Psoas muscle (tissue), 8 donors: Measurements from ENCODE around the gene CLECL1. TPM values are rescaled to one million over a fixed set of nuclear protein-coding genes. Genes with fewer than 3 reads are reported as not detected.

Experiments used
- ATAC-seq, 4 donors: fragments of 200-7000 bp; cut with Tn5 transposase; one replicate each; pipeline ENCODE4 v1.9.1; 2020; ENCODE audit warnings: moderate library complexity in 3 of 4, mild to moderate bottlenecking in 2 of 4
- DNase-seq, 2 donors: peaks; one replicate each; pipeline ENCODE4 v3.0.0-alpha.2; 2020
- H3K27ac ChIP-seq: fragments of 200-600 bp; one replicate; pipeline ENCODE4 v1.8.0; 2022
- H3K27me3 ChIP-seq, 3 donors: fragments of 200-600 bp in 1 of 3; one replicate each; pipeline versions ENCODE4 v1.6.1 to v1.8.0; 2013 to 2022; ENCODE audit warnings: low read length in 2 of 3, mild to moderate bottlenecking in 2 of 3, moderate library complexity in 1 of 3; ENCODE audit not compliant: insufficient read depth in 3 of 3
- H3K36me3 ChIP-seq, 2 donors: fragments of 200-600 bp in 1 of 2; one replicate each; pipeline versions ENCODE4 v1.6.1 to v1.8.0; 2013 to 2022; ENCODE audit warnings: low read depth in 1 of 2, mild to moderate bottlenecking in 1 of 2, moderate library complexity in 1 of 2; ENCODE audit not compliant: insufficient read depth in 1 of 2
- H3K4me1 ChIP-seq: fragments of 200-600 bp; one replicate; pipeline ENCODE4 v1.8.0; 2022
- H3K4me3 ChIP-seq: fragments of 200-600 bp; one replicate; pipeline ENCODE4 v1.8.0; 2022; ENCODE audit warnings: mild to moderate bottlenecking
- H3K9me3 ChIP-seq: fragments of 200-600 bp; one replicate; pipeline ENCODE4 v1.8.0; 2022
- CTCF ChIP-seq: fragments of 200-600 bp; IDR thresholded peaks from one replicate; pipeline ENCODE4 v1.8.0; 2022; ENCODE audit warnings: antibody characterized with exemption
- WGBS, 3 donors: extraction: QIAGEN DNeasy Blood & Tissue Kit; methylation state at CpG; one replicate each; pipeline versions ENCODE4 v1.1.6 to v1.1.7; 2013; 5-methylcytosine and 5-hydroxymethylcytosine counted together
- intact Hi-C, 2 donors: fragments of 100-400 bp; cut with DNase I; formaldehyde crosslinking; loops; one replicate each; pipeline versions ENCODE4 v1.11.0 to v1.14.2; 2022
- polyA plus RNA-seq, 3 donors: library from polyadenylated mRNA; stranded (reverse); fragments of 200-250 nt; gene quantifications; one replicate each; pipeline ENCODE4 v1.2.3, GENCODE V29; 2013
- total RNA-seq, 4 donors: library from RNA; stranded (reverse); fragmentation: NEBNext Ultra II Directional in 2 of 4; extraction: Animal tissue kit (Norgen Biotek cat#: 25700) in 2 of 4; gene quantifications; one replicate each; pipeline versions ENCODE4 v1.2.1 to v1.2.4, GENCODE V29; 2021 to 2023
- donor health status: healthy with polysubstance abuse.
- donor health status: DM: no; HTN: no; CAD: no; lungs with moderate emphysema.
- donor health status: Bipolar disorder and iron deficiency.
- donor health status: healthy.
- donor health status: DM: yes; HTN: yes; CAD: no.
- donor health status: DM: no; HTN: no; CAD: no.
- donor health status: DM: no; HTN: no; CAD: no.
- donor health status: DM: yes; HTN: yes; CAD: no.

CLECL1 gene
- total and polyA plus RNA-seq, 7 donors: 0.10 to 0.42 (median 0.28) TPM; not detected in 4

- 65 to 81% (median 78%) methylated on average over 2 of the region's 2 CpGs for WGBS, 3 donors
- ATAC-seq (no peak), DNase-seq (no peak)
- Histone ChIP-seq H3K27me3 (no peaks in the 10 kb centered on the region), H3K9me3 (no peaks in the 10 kb centered on the region), H3K27ac (no peak overlapping the region), H3K36me3 (no peaks in the 10 kb centered on the region), H3K4me3 (no peak overlapping the region), H3K4me1 (no peaks in the 10 kb centered on the region)
- TF ChIP-seq CTCF: no peak
- intact Hi-C loops: no loop called here
Observed at GRCh38 chr12:9773216-9773877, 40.5 kb upstream of the CLECL1 start.

- no peak for TF ChIP-seq CTCF
- Histone ChIP-seq H3K4me1 (no peaks in the 10 kb centered on the region), H3K27ac (no peak overlapping the region), H3K27me3 (no peaks in the 10 kb centered on the region), H3K36me3 (no peaks in the 10 kb centered on the region), H3K9me3 (no peaks in the 10 kb centered on the region), H3K4me3 (no peak overlapping the region)
- intact Hi-C loops: no loop called here
- WGBS, 3 donors: 43 to 50% (median 44%) methylated on average over 2 of the region's 2 CpGs
- DNase-seq: no peak
- ATAC-seq: no peak
Observed at GRCh38 chr12:9763025-9763424, 30.1 kb upstream of the CLECL1 start.

GRCh38 chr12:9762369-9762768 lies 29.5 kb upstream of the CLECL1 start:
- Histone ChIP-seq H3K27me3 (no peaks in the 10 kb centered on the region), H3K9me3 (no peaks in the 10 kb centered on the region), H3K4me3 (no peak overlapping the region), H3K4me1 (no peaks in the 10 kb centered on the region), H3K36me3 (no peaks in the 10 kb centered on the region), H3K27ac (no peak overlapping the region)
- DNase-seq (no peak), ATAC-seq (no peak)
- TF ChIP-seq CTCF: no peak
- WGBS, 3 donors: 91 to 93% (median 91%) methylated on average over 5 of the region's 5 CpGs
- intact Hi-C loops: no loop called here

- TF ChIP-seq CTCF: no peak
- no peaks in the 10 kb centered on the region for H3K36me3 ChIP-seq
- ATAC-seq (no peak), DNase-seq (no peak)
- no peaks in the 10 kb centered on the region for H3K9me3 ChIP-seq
- H3K27ac ChIP-seq: no peak overlapping the region
- no peaks in the 10 kb centered on the region for H3K27me3 ChIP-seq
- 65 to 73% (median 67%) methylated on average over 4 of the region's 4 CpGs for WGBS, 3 donors
- no peak overlapping the region for H3K4me3 ChIP-seq
- no peaks in the 10 kb centered on the region for H3K4me1 ChIP-seq
- intact Hi-C loops: no loop called here
Observed at GRCh38 chr12:9761419-9761781, 28.5 kb upstream of the CLECL1 start.
